ENCODE measurements around the gene CLEC2A.
"Not testable (repeated sequence)": the region's sequence is repeated elsewhere in the genome, so short reads cannot be mapped to it uniquely, and the experiment has no call there.

The CLEC2A gene

GRCh38 chr12:9960590-9960989, 28.4 kb upstream of the CLEC2A start:
- DNase-seq (ENCODE audit: low read depth in 1 of 2, low spot score in 1 of 2), result no peak
- no peak for TF ChIP-seq REST (IDR thresholded peaks at IDR 0.05; ENCODE audit: insufficient replicate concordance, low read depth)
- TF ChIP-seq CTCF (IDR thresholded peaks at IDR 0.05; ENCODE audit: insufficient read depth, low read length), result no peak
- no peak for TF ChIP-seq GABPA (IDR thresholded peaks at IDR 0.05; ENCODE audit: low read depth)
- no peak for TF ChIP-seq SPI1 (IDR thresholded peaks at IDR 0.05; ENCODE audit: borderline replicate concordance, low read depth)
- no peak for TF ChIP-seq POLR2AphosphoS5 (IDR thresholded peaks at IDR 0.05; ENCODE audit: low read depth)
- Histone ChIP-seq H3K27ac (replicated peaks) (no peak overlapping the region), H3K4me3 (replicated peaks; ENCODE audit: insufficient read depth, low read length) (no peak overlapping the region), H3K27me3 (ENCODE audit: insufficient read depth, poor library complexity, severe bottlenecking) (no peaks in the 10 kb centered on the region)

- TF ChIP-seq SPI1 (IDR thresholded peaks at IDR 0.05; ENCODE audit: borderline replicate concordance, low read depth), result no peak
- no peak for TF ChIP-seq CTCF (IDR thresholded peaks at IDR 0.05; ENCODE audit: insufficient read depth, low read length)
- TF ChIP-seq GABPA (IDR thresholded peaks at IDR 0.05; ENCODE audit: low read depth), result no peak
- TF ChIP-seq REST (IDR thresholded peaks at IDR 0.05; ENCODE audit: insufficient replicate concordance, low read depth), result no peak
- TF ChIP-seq POLR2AphosphoS5 (IDR thresholded peaks at IDR 0.05; ENCODE audit: low read depth), result no peak
- no peak overlapping the region for H3K4me3 ChIP-seq (replicated peaks; ENCODE audit: insufficient read depth, low read length)
- no peak overlapping the region for H3K27ac ChIP-seq (replicated peaks)
- no peak for DNase-seq (ENCODE audit: low read depth in 1 of 2, low spot score in 1 of 2)
- no peaks in the 10 kb centered on the region for H3K27me3 ChIP-seq (ENCODE audit: insufficient read depth, poor library complexity, severe bottlenecking)
Measured at GRCh38 chr12:9957834-9958233, 25.7 kb upstream of the CLEC2A start.

GRCh38 chr12:9952954-9953729, 21.0 kb upstream of the CLEC2A start:
- not testable (repeated sequence) for H3K4me3 ChIP-seq (replicated peaks; ENCODE audit: insufficient read depth, low read length); DNase-seq (ENCODE audit: low read depth in 1 of 2, low spot score in 1 of 2); H3K27ac ChIP-seq (replicated peaks); H3K27me3 ChIP-seq (ENCODE audit: insufficient read depth, poor library complexity, severe bottlenecking)

- peak in 1 of 2 experiments; percentile 33 for DNase-seq (ENCODE audit: low read depth in 1 of 2, low spot score in 1 of 2)
- no peak for TF ChIP-seq CTCF (IDR thresholded peaks at IDR 0.05; ENCODE audit: insufficient read depth, low read length)
- TF ChIP-seq SPI1 (IDR thresholded peaks at IDR 0.05; ENCODE audit: borderline replicate concordance, low read depth), result no peak
- no peak for TF ChIP-seq POLR2AphosphoS5 (IDR thresholded peaks at IDR 0.05; ENCODE audit: low read depth)
- TF ChIP-seq REST (IDR thresholded peaks at IDR 0.05; ENCODE audit: insufficient replicate concordance, low read depth), result no peak
- TF ChIP-seq GABPA (IDR thresholded peaks at IDR 0.05; ENCODE audit: low read depth), result no peak
- H3K27ac ChIP-seq (replicated peaks), result no peak overlapping the region
- H3K27me3 ChIP-seq (ENCODE audit: insufficient read depth, poor library complexity, severe bottlenecking), result no peaks in the 10 kb centered on the region
- H3K4me3 ChIP-seq (replicated peaks; ENCODE audit: insufficient read depth, low read length), result no peak overlapping the region
Measured at GRCh38 chr12:9951026-9951675, 19.0 kb upstream of the CLEC2A start.

Measured in HL-60 (cell line).